ENCODE measurements around the gene SERPINA7.
"Not testable (repeated sequence)": the region's sequence is repeated elsewhere in the genome, so short reads cannot be mapped to it uniquely, and the experiment has no call there.

SERPINA7 gene, protein sequence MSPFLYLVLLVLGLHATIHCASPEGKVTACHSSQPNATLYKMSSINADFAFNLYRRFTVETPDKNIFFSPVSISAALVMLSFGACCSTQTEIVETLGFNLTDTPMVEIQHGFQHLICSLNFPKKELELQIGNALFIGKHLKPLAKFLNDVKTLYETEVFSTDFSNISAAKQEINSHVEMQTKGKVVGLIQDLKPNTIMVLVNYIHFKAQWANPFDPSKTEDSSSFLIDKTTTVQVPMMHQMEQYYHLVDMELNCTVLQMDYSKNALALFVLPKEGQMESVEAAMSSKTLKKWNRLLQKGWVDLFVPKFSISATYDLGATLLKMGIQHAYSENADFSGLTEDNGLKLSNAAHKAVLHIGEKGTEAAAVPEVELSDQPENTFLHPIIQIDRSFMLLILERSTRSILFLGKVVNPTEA

DNA sequence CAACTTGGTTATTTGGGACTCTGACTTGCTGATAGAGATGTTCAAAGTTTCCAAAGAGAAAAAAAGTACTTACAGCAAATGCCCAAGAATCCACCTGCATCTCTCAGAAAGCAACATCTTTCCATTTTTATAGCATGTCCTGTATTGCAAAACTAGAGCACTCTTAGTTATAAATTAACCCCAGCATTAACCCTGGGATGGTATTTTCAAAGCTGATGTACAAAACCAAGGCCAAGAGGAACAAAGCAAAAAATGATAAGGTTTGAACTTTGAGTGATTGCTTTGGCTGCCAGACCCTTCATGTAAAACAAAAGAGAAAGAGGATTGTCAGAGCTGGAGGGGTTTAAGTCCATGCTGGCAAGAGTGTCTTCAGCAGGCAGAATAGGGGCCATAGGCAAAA lies at the start of gene SERPINA7:
Gene SERPINA7, minus strand, starts transcription at position 103 of the 400 bp plus-strand sequence. CDS start 1,669 bp downstream, outside the sequence.
- no peak for DNase-seq
- intact Hi-C loops (cut with DNase I), result no loop called here

DNA sequence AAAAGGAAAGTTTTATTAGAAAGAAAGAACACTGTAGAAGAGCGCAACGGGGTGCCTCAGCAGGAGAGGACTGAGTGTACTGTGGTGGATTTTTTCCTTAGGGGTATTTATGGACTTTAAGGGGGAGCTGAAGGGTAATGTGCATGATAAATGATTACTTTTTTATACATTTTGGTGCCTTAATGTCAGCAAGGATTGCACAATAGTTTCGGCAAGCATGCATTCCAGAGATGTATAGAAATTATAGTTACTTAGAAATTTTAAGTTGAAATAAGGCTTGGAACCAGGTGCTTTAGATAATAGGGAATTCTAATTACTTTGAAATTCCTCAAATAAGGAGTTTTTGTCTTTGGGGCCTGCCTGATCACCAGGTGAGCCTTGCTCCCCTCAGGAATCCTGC lies 30.5 kb upstream of the SERPINA7 start:
- DNase-seq, result no peak
- intact Hi-C loops (cut with DNase I), result no loop called here

DNA sequence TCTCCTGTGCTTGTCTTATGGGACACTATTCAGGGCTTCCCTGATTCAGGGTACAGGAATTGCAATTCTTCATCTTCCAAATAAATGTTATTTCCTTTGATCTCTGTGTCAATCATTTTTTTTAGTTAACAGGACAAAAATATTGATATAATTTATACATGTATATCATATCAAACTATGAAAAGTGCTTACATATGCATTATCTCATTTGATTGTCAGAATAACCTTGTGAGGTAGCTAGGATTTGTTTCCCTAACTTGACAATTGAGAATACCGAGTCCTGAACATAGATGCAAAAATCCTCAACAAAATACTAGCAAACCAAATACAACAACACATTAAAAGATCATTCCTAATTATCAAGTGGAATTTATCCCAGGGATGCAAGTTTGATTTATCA lies 11.5 kb upstream of the SERPINA7 start:
- intact Hi-C loops (cut with DNase I), result no loop called here
- no peak for DNase-seq

DNA sequence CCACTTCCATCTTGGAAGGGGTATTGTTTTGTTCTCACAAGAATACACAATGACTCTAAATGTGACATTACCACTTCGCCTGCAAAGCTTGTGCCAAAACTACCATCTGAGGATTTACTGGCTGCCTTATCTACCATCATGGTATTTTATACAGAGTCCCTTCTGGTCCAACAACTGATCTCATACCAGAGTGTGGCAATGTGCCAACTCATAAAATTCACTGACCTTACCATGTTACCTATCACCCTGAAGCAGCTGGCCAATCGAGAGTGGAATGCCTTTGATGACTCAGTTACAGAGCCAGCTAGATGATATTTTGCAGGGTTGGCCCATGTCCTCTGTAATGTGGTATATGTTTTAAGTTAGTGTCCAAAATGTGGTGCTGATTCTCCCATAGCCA lies 3.8 kb upstream of the SERPINA7 start:
- no peak for DNase-seq
- intact Hi-C loops (cut with DNase I), result no loop called here

DNA sequence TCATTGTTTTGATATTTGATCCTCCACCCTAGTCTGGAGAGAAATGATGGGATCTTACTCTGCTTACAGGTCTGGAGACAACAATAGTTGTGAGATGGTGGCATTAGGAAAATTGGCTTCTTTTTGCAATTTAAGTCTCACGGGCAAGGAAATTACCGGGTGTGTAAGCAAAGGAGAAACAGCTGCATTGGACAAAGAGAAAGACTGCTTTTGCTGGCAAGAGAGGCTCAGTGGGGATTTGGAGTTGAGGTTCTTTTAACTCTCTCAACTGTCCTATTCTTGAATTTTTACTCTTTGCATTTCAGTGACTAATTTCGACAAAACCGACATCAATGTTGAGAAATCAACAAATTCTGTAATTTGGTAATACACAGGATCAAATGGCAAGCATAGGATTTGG lies 2.3 kb upstream of the SERPINA7 start:
- no peak for DNase-seq
- intact Hi-C loops (cut with DNase I), result no loop called here

DNA sequence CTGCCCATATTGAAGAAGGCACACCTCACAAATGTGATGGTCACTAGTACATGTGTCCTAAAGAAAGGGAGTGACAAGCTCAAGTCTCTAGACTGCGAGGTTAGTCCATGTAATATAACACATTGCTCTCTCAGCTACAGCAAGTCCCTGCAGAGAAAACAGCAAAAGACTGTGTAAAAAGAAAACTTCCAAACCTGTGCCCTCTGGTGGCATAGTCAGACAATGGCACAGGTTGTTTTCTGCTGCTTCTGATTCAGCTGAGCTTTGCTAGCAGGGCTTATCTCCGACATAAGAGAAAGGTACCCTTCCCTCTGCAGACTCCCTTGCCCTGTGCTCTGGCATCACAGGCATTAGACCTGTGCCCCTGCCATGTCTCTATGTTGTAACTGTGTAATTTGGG lies 1.4 kb upstream of the SERPINA7 start:
- peak in 23 of 42 donors; percentile 1 to 46 (median 14) for DNase-seq
- intact Hi-C loops (cut with DNase I), result no loop called here

DNA sequence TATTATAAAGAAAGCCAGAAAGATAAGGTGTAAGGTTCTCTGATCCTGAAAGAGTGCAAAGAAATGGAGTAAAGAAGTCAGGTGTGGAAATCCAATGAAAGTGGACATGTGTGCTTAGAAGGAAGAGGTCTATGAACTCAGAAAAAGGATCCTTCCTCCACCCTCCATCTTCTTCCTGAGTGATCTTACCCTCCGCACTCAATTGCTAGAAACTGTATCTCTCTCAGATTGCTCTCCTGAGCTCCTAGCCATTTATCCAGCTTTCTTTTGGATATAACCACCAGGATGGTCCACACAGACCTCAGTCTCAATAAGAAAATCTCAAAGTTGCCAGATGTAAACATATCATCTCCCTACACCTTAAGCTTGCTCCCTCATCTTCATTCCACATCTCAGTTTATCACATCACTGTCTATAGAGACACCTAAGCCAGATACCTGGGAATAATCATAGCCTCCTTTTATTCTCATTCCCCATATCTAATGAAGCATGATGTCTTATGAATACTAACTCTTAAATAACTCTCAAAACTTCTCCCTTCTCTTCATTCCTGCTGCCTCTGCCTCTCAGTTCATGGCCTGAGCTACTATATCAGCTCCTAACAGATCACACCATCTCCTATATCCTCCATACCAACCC lies 573 bp downstream of the SERPINA7 start:
- intact Hi-C loops (cut with DNase I), result no loop called here
- no peak for DNase-seq

DNA sequence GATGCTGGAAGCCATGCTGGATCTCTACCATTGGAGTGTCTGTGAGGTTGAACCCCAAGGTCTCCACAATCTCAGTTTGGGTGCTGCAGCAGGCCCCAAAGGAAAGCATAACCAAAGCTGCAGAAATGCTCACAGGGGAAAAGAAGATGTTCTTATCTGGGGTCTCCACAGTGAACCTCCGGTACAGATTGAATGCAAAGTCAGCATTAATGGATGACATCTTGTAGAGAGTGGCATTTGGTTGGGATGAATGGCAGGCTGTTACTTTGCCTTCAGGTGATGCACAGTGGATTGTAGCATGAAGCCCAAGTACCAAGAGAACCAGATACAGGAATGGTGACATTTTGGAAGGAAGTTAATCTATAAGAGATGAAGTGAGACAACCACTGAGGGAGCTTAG lies 1.8 kb downstream of the SERPINA7 start:
- intact Hi-C loops (cut with DNase I), result no loop called here
- DNase-seq, result no peak

DNA sequence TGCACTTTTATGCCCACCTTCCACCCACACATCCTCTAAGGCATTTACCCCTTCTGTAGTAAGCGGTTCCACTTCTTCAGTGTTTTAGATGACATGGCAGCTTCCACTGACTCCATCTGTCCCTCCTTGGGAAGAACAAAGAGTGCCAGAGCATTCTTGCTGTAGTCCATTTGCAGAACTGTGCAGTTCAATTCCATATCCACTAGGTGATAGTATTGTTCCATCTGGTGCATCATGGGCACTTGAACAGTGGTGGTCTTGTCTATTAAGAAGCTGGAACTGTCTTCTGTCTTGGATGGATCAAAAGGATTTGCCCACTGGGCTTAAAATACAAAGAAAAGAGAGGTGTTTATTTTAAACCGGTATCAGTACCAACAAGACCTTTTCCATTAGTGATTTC lies 3.5 kb downstream of the SERPINA7 start:
- intact Hi-C loops (cut with DNase I), result no loop called here

DNA sequence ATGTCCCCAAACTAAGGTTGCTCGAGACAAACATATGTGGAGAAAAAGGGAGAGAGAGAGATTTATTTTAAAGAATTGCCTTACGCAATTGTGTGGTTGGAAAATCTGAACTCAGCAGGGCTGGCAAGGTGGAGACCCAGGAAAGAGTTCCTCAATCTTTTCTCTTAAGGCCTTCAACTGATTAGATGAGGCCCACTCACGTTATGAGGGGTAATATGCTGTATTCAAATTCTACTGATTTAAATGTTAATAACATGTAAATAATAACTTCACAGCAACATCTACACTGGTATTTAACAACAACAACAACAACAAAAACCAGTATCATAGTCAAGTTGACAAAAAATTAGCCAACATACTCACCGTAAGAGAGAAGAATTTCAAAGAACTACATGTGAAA lies 14.6 kb downstream of the SERPINA7 start:
- no peak for DNase-seq
- intact Hi-C loops (cut with DNase I), result no loop called here

More for the DNA sequence above, 3.5 kb downstream of the SERPINA7 start:
- DNase-seq, result no peak

DNA sequence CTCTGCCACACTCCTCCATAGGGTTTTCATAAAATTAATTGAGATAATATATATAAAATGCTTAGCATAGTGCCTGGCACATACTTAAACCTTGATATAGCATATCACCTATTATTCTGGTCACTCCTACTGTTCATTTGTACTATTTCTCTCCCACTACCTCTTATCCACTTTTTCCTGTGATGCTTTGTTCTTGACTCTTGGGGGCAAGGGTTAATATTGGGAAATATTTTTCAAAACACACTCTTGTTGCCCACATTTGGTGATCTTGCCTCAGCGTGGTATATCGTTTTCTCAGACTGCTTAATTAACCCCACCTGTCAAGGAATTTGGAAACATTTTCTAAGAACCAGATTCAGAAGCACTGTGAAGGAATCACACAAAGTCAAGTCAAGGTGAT lies 16.3 kb downstream of the SERPINA7 start:
- intact Hi-C loops (cut with DNase I), result no loop called here
- DNase-seq, result no peak

DNA sequence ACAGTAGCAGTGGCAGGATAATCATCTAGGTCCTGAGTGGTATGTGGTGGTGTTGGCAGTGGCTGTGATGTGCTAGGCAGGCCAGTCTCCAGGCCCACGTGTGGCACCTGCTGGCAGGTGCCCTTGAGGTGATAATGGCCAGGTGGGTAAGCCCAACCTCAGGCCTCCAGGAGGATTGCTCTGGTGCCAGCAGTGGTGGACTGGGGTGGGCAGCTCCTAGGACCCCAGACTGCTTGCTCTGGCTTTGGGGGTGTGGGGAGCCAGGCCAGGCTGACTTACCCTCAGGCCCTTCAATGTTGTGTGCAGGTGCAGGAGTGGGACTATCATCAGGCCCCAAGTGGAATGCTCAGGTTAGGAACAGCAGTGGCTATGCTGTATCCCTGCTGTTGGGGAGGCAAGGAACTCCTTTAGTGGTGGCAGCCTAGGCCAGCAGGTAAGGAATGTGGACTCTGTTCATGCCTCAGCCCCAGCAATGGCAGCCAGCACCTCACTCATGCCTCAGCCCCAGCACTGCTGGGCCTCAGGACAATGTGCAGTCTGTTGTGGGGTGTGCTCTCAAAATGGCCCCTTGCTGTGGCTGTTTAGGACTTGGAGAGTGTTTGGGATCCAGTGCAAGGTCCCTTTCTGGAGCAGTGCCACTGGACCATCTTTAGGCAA lies 24.3 kb downstream of the SERPINA7 start:
- no peak for DNase-seq
- intact Hi-C loops (cut with DNase I), result no loop called here

DNA sequence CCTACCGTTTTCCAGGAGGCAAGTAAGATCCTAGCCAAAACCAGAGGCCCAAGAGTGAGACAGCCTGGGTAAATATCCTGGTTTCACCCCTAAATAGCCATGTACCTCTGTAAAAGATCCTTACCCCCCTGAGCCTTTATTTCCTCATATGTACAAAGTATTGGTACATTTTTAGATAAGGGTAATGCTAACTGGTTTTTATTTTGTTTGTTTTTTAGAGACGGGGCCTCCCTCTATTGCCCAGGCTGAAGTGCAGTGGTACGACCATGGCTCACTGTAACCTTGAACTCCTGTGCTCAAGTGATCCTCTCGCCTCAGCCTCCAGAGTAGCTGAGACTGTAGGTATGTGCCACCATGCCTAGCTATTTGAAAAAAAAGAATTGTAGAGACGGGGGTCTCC lies 29.4 kb downstream of the SERPINA7 start:
- intact Hi-C loops (cut with DNase I), result no loop called here
- no peak for DNase-seq

DNA sequence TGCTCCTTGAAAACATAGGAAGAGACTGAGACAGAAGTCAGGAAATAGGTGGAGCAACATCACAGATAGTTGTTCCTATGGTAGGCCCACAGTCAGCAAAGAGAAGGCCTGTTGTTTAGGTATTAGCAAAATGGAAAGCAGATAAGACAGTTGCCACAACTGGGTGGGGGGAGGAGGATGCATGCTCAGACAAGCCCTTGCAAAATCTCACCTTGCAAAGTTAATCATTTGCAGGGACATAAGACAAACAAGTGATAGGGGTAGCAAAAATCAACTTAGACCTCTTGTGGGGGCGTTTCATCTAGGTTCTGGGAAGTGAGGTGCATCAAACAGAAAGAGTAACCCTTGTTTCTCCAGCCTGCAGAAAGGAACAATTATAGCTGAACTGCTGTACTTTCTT lies 30.7 kb downstream of the SERPINA7 start:
- no peak for DNase-seq
- intact Hi-C loops (cut with DNase I), result no loop called here

DNA sequence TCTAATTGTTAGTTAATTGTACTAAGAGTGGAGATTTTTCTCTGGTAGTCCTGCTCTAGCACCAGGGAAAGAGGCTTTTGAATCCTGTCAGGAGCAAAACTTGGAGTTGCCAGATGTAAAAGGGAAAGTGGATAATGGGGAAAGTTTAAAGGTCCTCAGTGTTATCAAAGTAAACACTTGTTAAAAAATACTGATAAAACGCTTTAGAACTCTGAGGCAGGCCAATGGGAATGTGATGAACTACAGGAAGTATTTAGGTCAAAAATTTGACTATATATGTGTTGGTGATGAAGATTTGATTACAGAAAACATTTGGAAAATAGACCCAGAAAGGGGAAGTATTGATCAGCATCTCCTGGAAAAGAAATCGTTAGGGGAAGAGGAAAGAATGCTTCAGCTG lies 32.8 kb downstream of the SERPINA7 start:
- intact Hi-C loops (cut with DNase I), result no loop called here
- no peak for DNase-seq

DNA sequence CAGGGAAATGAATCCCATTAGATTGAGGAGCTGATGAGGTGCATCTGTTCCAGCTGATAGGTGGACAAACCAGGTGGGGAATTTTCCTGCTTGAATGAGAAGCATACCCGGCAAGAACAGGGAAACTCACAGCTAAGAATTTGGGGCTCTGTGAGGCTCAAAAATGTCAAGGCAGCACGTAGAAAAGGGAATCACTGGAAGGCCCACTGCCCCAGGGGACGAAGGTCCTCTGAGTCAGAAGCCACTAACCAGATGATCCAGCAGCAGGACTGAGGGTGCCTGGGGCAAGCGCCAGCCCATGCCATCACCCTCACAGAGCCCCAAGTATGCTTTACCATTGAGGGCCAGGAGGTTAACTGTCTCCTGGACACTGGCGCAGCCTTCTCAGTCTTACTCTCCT lies 37.9 kb downstream of the SERPINA7 start:
- intact Hi-C loops (cut with DNase I); DNase-seq: not testable (repeated sequence)

DNA sequence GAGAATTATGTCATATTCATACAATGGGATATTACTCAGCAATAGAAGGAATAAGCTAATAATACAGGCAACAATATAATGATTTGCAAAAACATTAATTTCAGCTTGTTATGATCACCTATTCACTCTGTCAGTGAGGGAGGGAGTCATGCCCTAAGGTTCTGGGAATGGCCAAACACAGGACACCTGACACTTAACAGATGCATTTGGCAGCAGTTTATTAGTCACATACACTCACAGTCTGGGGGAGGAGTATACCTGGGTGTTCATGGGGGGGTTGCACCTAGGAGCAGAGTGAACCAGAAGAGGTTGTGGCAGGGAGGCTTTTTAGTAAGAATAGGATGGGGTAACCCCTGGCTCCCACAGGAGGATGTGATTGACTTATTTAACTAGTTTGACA lies 38.3 kb downstream of the SERPINA7 start:
- intact Hi-C loops (cut with DNase I), result no loop called here
- DNase-seq, result no peak

DNA sequence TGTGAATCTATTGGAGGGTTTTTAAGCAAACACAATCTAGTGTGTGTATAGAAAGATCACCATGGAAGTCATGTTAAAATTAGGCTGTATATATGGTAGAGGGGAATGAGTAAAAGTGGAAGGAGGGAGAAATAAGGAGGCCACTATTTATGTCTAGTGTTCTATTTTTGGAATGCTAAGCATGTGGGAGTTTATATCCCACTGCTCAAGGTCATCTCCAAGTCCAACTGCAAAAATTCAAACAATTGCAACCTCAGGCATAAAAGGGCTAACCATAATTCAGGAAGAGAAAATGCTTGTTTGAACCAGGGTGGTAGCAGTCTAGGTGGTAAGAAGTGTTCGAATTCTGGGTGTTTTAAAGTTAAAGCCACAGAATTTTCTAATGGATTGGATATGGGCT lies 39.2 kb downstream of the SERPINA7 start:
- intact Hi-C loops (cut with DNase I), result no loop called here
- DNase-seq, result no peak

DNA sequence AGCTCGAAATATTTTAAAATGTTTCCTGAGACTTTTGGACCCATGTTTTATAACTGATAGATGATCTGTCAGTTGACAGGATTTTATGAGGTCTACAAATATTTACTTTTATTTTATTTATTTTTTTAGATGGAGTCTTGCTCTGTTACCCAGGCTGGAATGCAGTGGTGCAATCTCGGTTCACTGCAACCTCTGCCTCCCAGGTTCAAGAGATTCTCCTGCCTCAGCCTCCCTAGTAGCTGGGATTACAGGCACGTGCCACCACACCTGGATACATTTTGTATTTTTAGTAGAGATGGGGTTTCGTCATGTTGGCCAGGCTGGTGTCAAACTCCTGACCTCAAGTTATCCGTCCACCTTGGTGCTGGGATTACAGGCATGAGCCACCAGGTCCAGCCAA lies 50.0 kb downstream of the SERPINA7 start:
- DNase-seq; intact Hi-C loops (cut with DNase I): not testable (repeated sequence)

Data from head of caudate nucleus (tissue), 42 donors.